ENCODE results near the gene TMEM87B.
A peak's percentile ranks its signal among the peaks of the same experiment; 100 is the strongest.

The TMEM87B gene

GRCh38 chr2:112053917-112054846, 887 bp upstream of the TMEM87B start:
- peak overlapping the region; percentile 53 for H3K4me3 ChIP-seq (ENCODE audit: low read depth, low read length)
- DNase-seq (ENCODE audit: low read depth), result peak; percentile 89
- in situ Hi-C loops (cut with HindIII; ENCODE audit: low sequenced_read_pairs), result no loop called here
- TF ChIP-seq, protein P1, sequence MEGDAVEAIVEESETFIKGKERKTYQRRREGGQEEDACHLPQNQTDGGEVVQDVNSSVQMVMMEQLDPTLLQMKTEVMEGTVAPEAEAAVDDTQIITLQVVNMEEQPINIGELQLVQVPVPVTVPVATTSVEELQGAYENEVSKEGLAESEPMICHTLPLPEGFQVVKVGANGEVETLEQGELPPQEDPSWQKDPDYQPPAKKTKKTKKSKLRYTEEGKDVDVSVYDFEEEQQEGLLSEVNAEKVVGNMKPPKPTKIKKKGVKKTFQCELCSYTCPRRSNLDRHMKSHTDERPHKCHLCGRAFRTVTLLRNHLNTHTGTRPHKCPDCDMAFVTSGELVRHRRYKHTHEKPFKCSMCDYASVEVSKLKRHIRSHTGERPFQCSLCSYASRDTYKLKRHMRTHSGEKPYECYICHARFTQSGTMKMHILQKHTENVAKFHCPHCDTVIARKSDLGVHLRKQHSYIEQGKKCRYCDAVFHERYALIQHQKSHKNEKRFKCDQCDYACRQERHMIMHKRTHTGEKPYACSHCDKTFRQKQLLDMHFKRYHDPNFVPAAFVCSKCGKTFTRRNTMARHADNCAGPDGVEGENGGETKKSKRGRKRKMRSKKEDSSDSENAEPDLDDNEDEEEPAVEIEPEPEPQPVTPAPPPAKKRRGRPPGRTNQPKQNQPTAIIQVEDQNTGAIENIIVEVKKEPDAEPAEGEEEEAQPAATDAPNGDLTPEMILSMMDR (IDR thresholded peaks at IDR 0.05; ENCODE audit: low read depth, low read length, missing control alignments), result no peak

- TF ChIP-seq, protein P1 (IDR thresholded peaks at IDR 0.05; ENCODE audit: low read depth, low read length, missing control alignments), result no peak
- in situ Hi-C loops (cut with HindIII; ENCODE audit: low sequenced_read_pairs), result no loop called here
- DNase-seq (ENCODE audit: low read depth), result peak; percentile 66
- H3K4me3 ChIP-seq (ENCODE audit: low read depth, low read length), result peak overlapping the region; percentile 87
Observed at GRCh38 chr2:112055730-112056625, 909 bp downstream of the TMEM87B start.

GRCh38 chr2:112056626-112056987, 1.5 kb downstream of the TMEM87B start:
- DNase-seq (ENCODE audit: low read depth), result no peak
- in situ Hi-C loops (cut with HindIII; ENCODE audit: low sequenced_read_pairs), result no loop called here
- peak overlapping the region; percentile 87 for H3K4me3 ChIP-seq (ENCODE audit: low read depth, low read length)
- TF ChIP-seq, protein P1 (IDR thresholded peaks at IDR 0.05; ENCODE audit: low read depth, low read length, missing control alignments), result no peak

DNA sequence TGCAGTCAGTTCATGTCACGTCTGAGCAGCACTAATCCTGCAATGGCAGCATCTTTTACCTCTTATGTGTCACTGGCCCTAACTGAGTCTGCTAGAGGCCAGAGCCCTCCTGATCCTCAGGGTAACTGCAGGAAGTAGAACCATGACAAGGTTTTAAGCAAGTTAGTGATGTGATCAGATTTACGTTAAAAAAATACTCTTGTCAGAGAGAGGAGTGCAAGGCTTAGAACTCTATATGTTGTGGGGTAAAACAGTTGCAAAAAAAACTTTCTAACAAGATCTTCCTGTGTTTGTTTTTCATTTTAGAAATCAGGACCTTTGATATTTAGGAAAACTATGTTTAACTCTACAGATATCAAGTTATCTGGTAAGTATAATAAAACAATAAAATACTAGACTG, 4.6 kb downstream of the TMEM87B start:
- TF ChIP-seq, protein P1 (IDR thresholded peaks at IDR 0.05; ENCODE audit: low read depth, low read length, missing control alignments), result no peak
- DNase-seq (ENCODE audit: low read depth), result no peak
- in situ Hi-C loops (cut with HindIII; ENCODE audit: low sequenced_read_pairs), result no loop called here
- H3K4me3 ChIP-seq (ENCODE audit: low read depth, low read length), result no peak overlapping the region

GRCh38 chr2:112061299-112061698, 6.2 kb downstream of the TMEM87B start:
- DNase-seq (ENCODE audit: low read depth), result no peak
- TF ChIP-seq, protein P1 (IDR thresholded peaks at IDR 0.05; ENCODE audit: low read depth, low read length, missing control alignments), result no peak
- in situ Hi-C loops (cut with HindIII; ENCODE audit: low sequenced_read_pairs), result no loop called here
- no peak overlapping the region for H3K4me3 ChIP-seq (ENCODE audit: low read depth, low read length)

DNA sequence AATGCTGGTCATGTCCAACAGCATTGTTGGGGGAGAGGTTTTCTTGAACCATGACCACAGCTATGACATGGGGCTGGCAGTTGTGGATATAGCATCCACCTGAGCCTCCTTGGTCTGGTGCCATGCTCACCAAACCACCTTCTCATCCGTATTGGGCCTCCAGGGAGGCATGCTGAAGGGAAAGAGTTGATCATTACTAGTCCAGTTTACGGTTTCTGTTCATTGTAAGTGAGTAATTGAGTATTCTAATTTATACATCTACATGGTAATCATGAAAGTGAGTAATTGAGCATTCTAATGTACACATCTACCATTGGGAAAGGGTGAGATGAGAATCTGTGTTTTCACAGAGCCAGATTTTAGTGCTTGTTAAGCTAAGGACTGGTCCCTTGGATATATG, 6.8 kb downstream of the TMEM87B start:
- in situ Hi-C loops (cut with HindIII; ENCODE audit: low sequenced_read_pairs), result no loop called here
- TF ChIP-seq, protein P1 (IDR thresholded peaks at IDR 0.05; ENCODE audit: low read depth, low read length, missing control alignments), result no peak
- no peak overlapping the region for H3K4me3 ChIP-seq (ENCODE audit: low read depth, low read length)
- DNase-seq (ENCODE audit: low read depth), result no peak

All from astrocyte of the cerebellum (primary cell).